Mammary epithelial cell (primary cell): ENCODE data around the gene DGKG.

Source experiments
- CTCF ChIP-seq, 2 donors: IDR thresholded peaks in 1 of 2; conservative IDR thresholded peaks in 1 of 2; 2 replicates each; pipeline ENCODE4 v1.5.1; 2011 to 2012; ENCODE audit warnings: inconsistent platforms in 2 of 2, low read length in 2 of 2, mild to moderate bottlenecking in 2 of 2, control low read depth in 1 of 2, low read depth in 1 of 2; ENCODE audit not compliant: insufficient read depth in 1 of 2; ENCODE audit errors: extremely low read depth in 1 of 2
- EZH2 ChIP-seq: IDR thresholded peaks from 2 replicates; pipeline ENCODE4 v1.6.1; 2012; ENCODE audit warnings: low read length, inconsistent platforms, borderline replicate concordance

- TF ChIP-seq CTCF (conservative IDR thresholded peaks at IDR 0.05 in 1 of 2, IDR thresholded peaks at IDR 0.05 in 1 of 2; ENCODE audit: extremely low read depth in 1 of 2, insufficient read depth in 1 of 2, low read depth in 1 of 2, low read length in 2 of 2), result no peak
- TF ChIP-seq EZH2, result no peak
Measured at GRCh38 chr3:186225603-186226002, 136.4 kb downstream of the DGKG start.
